Measurements from ENCODE around the gene LEP. TPM values are rescaled to one million over a fixed set of nuclear protein-coding genes. Genes with fewer than 3 reads are reported as not detected.
A peak's percentile ranks its signal among the peaks of the same experiment; 100 is the strongest.
"Not testable (repeated sequence)": the region's sequence is repeated elsewhere in the genome, so short reads cannot be mapped to it uniquely, and the experiment has no call there.

LEP gene
- total and polyA plus RNA-seq, 2 donors (not counting 1 experiment from before 2014, with no cell fraction given) = 0.36 to 2.8 TPM

DNA sequence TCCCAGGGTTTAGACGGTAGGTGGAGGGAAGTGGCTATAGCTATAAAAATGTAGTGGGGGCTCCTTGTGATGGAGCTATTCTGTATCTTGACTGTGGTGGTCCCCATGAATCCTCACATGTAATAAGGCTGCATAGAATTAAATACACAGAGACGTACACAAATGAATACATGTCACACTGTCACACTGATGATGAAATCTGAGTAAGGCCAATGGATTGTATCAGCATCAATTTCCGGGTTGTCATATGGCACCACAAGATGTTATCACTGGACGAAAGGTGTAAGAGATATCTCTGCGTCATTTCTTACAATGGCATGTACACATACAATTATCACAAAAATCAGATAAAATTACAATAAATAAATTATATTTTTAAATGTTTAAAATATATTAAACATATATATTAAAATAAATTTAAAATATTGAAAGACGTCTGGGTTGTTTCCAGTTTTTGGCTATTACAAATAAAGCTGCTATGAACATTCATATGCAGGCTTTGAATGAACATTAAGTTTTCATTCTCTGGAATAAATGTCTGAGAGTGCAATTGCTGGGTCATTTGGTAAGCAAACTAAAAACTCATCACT, 38.1 kb downstream of the LEP start:
- Histone ChIP-seq H3K4me1 (ENCODE audit: control insufficient read depth, extremely low read depth, insufficient read depth, low read length) (no peaks in the 10 kb centered on the region), H3K79me2 (ENCODE audit: control insufficient read depth, insufficient read depth, low read length) (no peaks in the 10 kb centered on the region), H3K27me3 (ENCODE audit: control insufficient read depth, insufficient read depth, low read length) (peaks cover 6% of the 10 kb centered on the region), H2AFZ (ENCODE audit: low read length) (no peak overlapping the region), H3K4me3 (replicated peaks in 1 of 4; ENCODE audit: control extremely low read depth in 1 of 4, insufficient read depth in 1 of 4, low read depth in 3 of 4, low read length in 4 of 4) (no peak overlapping the region), H4K20me1 (ENCODE audit: control insufficient read depth, extremely low read depth, insufficient read depth, low read length) (no peaks in the 10 kb centered on the region), H3K36me3 (ENCODE audit: control insufficient read depth, insufficient read depth, low read length) (no peaks in the 10 kb centered on the region), H3K27ac (ENCODE audit: insufficient read depth, low read length) (no peak overlapping the region), H3K9ac (ENCODE audit: insufficient read depth, low read length) (no peak overlapping the region), H3K4me2 (ENCODE audit: extremely low read depth, insufficient read depth, low read length) (no peak overlapping the region), H3K9me3 (ENCODE audit: control insufficient read depth, insufficient read depth, low read depth, low read length) (no peaks in the 10 kb centered on the region)
- DNase-seq (ENCODE audit: low read depth in 2 of 2) = no peak
- TF ChIP-seq, protein P1, sequence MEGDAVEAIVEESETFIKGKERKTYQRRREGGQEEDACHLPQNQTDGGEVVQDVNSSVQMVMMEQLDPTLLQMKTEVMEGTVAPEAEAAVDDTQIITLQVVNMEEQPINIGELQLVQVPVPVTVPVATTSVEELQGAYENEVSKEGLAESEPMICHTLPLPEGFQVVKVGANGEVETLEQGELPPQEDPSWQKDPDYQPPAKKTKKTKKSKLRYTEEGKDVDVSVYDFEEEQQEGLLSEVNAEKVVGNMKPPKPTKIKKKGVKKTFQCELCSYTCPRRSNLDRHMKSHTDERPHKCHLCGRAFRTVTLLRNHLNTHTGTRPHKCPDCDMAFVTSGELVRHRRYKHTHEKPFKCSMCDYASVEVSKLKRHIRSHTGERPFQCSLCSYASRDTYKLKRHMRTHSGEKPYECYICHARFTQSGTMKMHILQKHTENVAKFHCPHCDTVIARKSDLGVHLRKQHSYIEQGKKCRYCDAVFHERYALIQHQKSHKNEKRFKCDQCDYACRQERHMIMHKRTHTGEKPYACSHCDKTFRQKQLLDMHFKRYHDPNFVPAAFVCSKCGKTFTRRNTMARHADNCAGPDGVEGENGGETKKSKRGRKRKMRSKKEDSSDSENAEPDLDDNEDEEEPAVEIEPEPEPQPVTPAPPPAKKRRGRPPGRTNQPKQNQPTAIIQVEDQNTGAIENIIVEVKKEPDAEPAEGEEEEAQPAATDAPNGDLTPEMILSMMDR (conservative IDR thresholded peaks at IDR 0.05 in 1 of 2, IDR thresholded peaks at IDR 0.05 in 1 of 2; ENCODE audit: low read depth in 1 of 2, low read length in 2 of 2) = no peak
- TF ChIP-seq EZH2 (IDR thresholded peaks at IDR 0.05; ENCODE audit: low read length, missing control alignments) = no peak

DNA sequence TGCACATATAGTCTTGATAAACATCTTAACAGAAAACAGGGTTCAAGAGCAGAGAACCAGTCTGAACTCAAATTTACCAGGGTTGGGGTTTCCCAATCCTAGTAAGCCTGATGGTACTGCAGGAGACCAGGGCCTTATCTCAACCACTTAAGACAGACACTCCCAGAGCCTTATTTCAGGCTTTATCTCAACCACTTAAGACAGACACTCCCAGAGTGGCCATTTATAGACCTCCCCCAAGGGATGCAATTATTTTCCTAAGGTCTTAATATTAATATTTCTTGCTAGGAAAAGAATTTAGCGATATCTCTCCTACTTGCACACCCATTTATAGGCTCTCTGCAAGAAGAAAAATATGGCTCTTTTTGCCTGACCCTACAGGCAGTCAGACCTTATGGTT, 39.4 kb downstream of the LEP start:
- not testable (repeated sequence) for H3K9ac ChIP-seq (ENCODE audit: insufficient read depth, low read length); H3K27ac ChIP-seq (ENCODE audit: insufficient read depth, low read length); H3K4me2 ChIP-seq (ENCODE audit: extremely low read depth, insufficient read depth, low read length); H3K4me1 ChIP-seq (ENCODE audit: control insufficient read depth, extremely low read depth, insufficient read depth, low read length); H3K4me3 ChIP-seq (replicated peaks in 1 of 4; ENCODE audit: control extremely low read depth in 1 of 4, insufficient read depth in 1 of 4, low read depth in 3 of 4, low read length in 4 of 4); H3K27me3 ChIP-seq (ENCODE audit: control insufficient read depth, insufficient read depth, low read length); H4K20me1 ChIP-seq (ENCODE audit: control insufficient read depth, extremely low read depth, insufficient read depth, low read length); H3K36me3 ChIP-seq (ENCODE audit: control insufficient read depth, insufficient read depth, low read length); H2AFZ ChIP-seq (ENCODE audit: low read length); H3K9me3 ChIP-seq (ENCODE audit: control insufficient read depth, insufficient read depth, low read depth, low read length); H3K79me2 ChIP-seq (ENCODE audit: control insufficient read depth, insufficient read depth, low read length)
- peak in 1 of 2 donors; percentile 27 for DNase-seq (ENCODE audit: low read depth in 2 of 2)

DNA sequence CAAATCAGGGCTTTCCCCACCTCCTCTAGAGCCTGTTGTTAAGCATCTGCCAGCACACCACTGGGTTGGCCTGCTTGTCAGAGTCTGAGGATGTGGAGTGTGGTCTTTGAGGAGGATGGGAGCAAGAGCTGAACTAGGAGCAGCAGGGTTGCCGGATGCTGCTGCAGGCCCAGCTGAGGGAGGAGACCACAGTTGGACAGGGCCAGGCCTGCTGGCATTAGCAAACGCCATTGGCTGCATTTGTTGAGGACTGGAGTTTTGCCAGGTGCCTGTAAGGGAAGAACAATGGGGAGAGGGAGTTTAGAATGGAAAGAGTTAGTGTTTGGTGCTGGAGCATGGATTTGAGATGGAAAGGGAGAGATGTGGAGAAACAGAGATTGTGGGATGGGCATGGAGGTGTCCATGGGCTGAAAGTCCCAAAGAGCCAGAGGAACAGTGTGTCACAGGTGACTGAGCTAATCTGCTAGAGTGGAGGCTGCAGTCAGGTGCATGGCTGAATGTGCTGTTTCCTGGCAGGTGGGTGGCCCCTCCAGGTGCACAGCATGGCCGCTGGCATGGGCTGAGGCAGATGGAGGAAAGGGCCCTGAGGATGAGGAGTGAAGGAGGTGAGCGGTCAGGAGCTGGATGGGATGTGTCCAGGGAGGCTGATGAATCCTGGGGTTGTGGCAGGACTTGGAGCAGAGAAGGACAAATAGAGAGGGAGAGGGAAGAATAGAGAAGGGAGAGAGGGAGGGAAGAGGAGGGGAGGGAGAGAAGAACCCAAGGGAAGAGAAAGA, 40.7 kb downstream of the LEP start:
- TF ChIP-seq, protein P1 (conservative IDR thresholded peaks at IDR 0.05 in 1 of 2, IDR thresholded peaks at IDR 0.05 in 1 of 2; ENCODE audit: low read depth in 1 of 2, low read length in 2 of 2) = no peak
- no peak for TF ChIP-seq EZH2 (IDR thresholded peaks at IDR 0.05; ENCODE audit: low read length, missing control alignments)
- H3K9ac ChIP-seq (ENCODE audit: insufficient read depth, low read length) = no peak overlapping the region
- no peaks in the 10 kb centered on the region for H3K27me3 ChIP-seq (ENCODE audit: control insufficient read depth, insufficient read depth, low read length)
- no peak for DNase-seq (ENCODE audit: low read depth in 2 of 2)
- H3K27ac ChIP-seq (ENCODE audit: insufficient read depth, low read length) = no peak overlapping the region
- no peaks in the 10 kb centered on the region for H3K9me3 ChIP-seq (ENCODE audit: control insufficient read depth, insufficient read depth, low read depth, low read length)
- no peaks in the 10 kb centered on the region for H3K79me2 ChIP-seq (ENCODE audit: control insufficient read depth, insufficient read depth, low read length)
- no peaks in the 10 kb centered on the region for H3K4me1 ChIP-seq (ENCODE audit: control insufficient read depth, extremely low read depth, insufficient read depth, low read length)
- H4K20me1 ChIP-seq (ENCODE audit: control insufficient read depth, extremely low read depth, insufficient read depth, low read length) = no peaks in the 10 kb centered on the region
- H3K36me3 ChIP-seq (ENCODE audit: control insufficient read depth, insufficient read depth, low read length) = no peaks in the 10 kb centered on the region
- no peak overlapping the region for H3K4me3 ChIP-seq (replicated peaks in 1 of 4; ENCODE audit: control extremely low read depth in 1 of 4, insufficient read depth in 1 of 4, low read depth in 3 of 4, low read length in 4 of 4)
- H3K4me2 ChIP-seq (ENCODE audit: extremely low read depth, insufficient read depth, low read length) = no peak overlapping the region
- H2AFZ ChIP-seq (ENCODE audit: low read length) = no peak overlapping the region
